HepG2 (cell line): ENCODE data around the gene UNC13D. TPM values are rescaled to one million over a fixed set of nuclear protein-coding genes. Genes with fewer than 3 reads are reported as not detected.

Experiments used
- ARHGAP35 ChIP-seq: sonication (generic); formaldehyde crosslinking; IDR thresholded peaks from 2 replicates; pipeline ENCODE4 v1.9.0; 2022; ENCODE audit warnings: mild to moderate bottlenecking, inconsistent platforms, moderate library complexity, missing genetic modification reagents, borderline replicate concordance
- CCDC6 ChIP-seq: sonication (generic); formaldehyde crosslinking; IDR thresholded peaks from 2 replicates; pipeline ENCODE4 v1.8.1; 2022; ENCODE audit warnings: mild to moderate bottlenecking, missing genetic modification reagents, moderate library complexity
- FOXK2 ChIP-seq: fragments of 450-650 bp; IDR thresholded peaks from 2 replicates; pipeline ENCODE4 v1.6.1; 2016
- IKZF1 ChIP-seq: fragments of 450-650 bp; IDR thresholded peaks from 2 replicates; pipeline ENCODE4 v1.7.1; 2016
- ISL2 ChIP-seq: sonication (generic); formaldehyde crosslinking; IDR thresholded peaks from 2 replicates; pipeline ENCODE4 v1.5.0; 2020; ENCODE audit warnings: missing genetic modification reagents
- JARID2 ChIP-seq: sonication (generic); formaldehyde crosslinking; IDR thresholded peaks from 2 replicates; pipeline ENCODE4 v1.8.1; 2023; ENCODE audit warnings: missing genetic modification reagents, inconsistent platforms; ENCODE audit not compliant: insufficient replicate concordance
- NCOR1 ChIP-seq: fragments of 200-600 bp; sonication (generic); IDR thresholded peaks from 2 replicates; pipeline ENCODE4 v1.7.0; 2017; ENCODE audit warnings: antibody characterized with exemption, low read length, borderline replicate concordance
- ONECUT2 ChIP-seq: sonication (generic); formaldehyde crosslinking; IDR thresholded peaks from 2 replicates; pipeline ENCODE4 v1.4.0; 2020; ENCODE audit warnings: missing genetic modification reagents
- PTBP1 ChIP-seq: fragments of 200-400 bp; formaldehyde crosslinking; IDR thresholded peaks from 2 replicates; pipeline ENCODE4 v1.6.1; 2018; ENCODE audit warnings: low read length, low read depth; ENCODE audit not compliant: poor library complexity, severe bottlenecking
- TAF15 ChIP-seq: fragments of 200-400 bp; formaldehyde crosslinking; IDR thresholded peaks from one replicate; pipeline ENCODE4 v1.6.1; 2018; ENCODE audit warnings: mild to moderate bottlenecking, low read depth, low read length; ENCODE audit not compliant: poor library complexity, severe bottlenecking
- ZC3H13 ChIP-seq: sonication (generic); formaldehyde crosslinking; IDR thresholded peaks from 2 replicates; pipeline ENCODE4 v1.8.1; 2023; ENCODE audit warnings: mild to moderate bottlenecking, missing genetic modification reagents, moderate library complexity
- ZFP62 ChIP-seq: sonication (generic); formaldehyde crosslinking; IDR thresholded peaks from 2 replicates; pipeline ENCODE4 v1.4.0; 2020; ENCODE audit warnings: missing genetic modification reagents
- ZFP82 ChIP-seq: sonication (generic); formaldehyde crosslinking; IDR thresholded peaks from 2 replicates; pipeline ENCODE4 v1.5.1; 2020; ENCODE audit warnings: mild to moderate bottlenecking, missing genetic modification reagents, borderline replicate concordance
- ZMAT3 ChIP-seq: sonication (generic); formaldehyde crosslinking; conservative IDR thresholded peaks from 2 replicates; pipeline ENCODE4 v1.7.0; 2021; ENCODE audit warnings: missing genetic modification reagents
- ZNF12 ChIP-seq: sonication (generic); formaldehyde crosslinking; IDR thresholded peaks from 2 replicates; pipeline ENCODE4 v1.5.0; 2020; ENCODE audit warnings: missing genetic modification reagents
- ZNF335 ChIP-seq: sonication (generic); formaldehyde crosslinking; IDR thresholded peaks from 2 replicates; pipeline ENCODE4 v1.4.0; 2020; ENCODE audit warnings: missing genetic modification reagents
- ZNF382 ChIP-seq: sonication (generic); formaldehyde crosslinking; IDR thresholded peaks from 2 replicates; pipeline ENCODE4 v1.5.0; 2020; ENCODE audit warnings: missing genetic modification reagents, mild to moderate bottlenecking, borderline replicate concordance
- ZNF841 ChIP-seq: sonication (generic); formaldehyde crosslinking; IDR thresholded peaks from 2 replicates; pipeline ENCODE4 v1.8.1; 2023; ENCODE audit warnings: missing genetic modification reagents, borderline replicate concordance
- ZSCAN20 ChIP-seq: sonication (generic); formaldehyde crosslinking; IDR thresholded peaks from 2 replicates; pipeline ENCODE4 v1.4.0; 2020; ENCODE audit warnings: missing genetic modification reagents, mild to moderate bottlenecking, borderline replicate concordance
- polyA plus RNA-seq, 8 experiments: library from polyadenylated mRNA; depleted of rRNA in 3 of 8; stranded (reverse) in 7 of 8; unstranded in 1 of 8; fragments of >200 nt; fragmentation: Illumina TruSeq in 4 of 8; extraction: Trizol in 4 of 8; gene quantifications; 2 replicates each; pipeline versions ENCODE4 v1.2.1 to v1.2.3, GENCODE V29; 2011 to 2016; ENCODE audit warnings: low read depth in 4 of 8, missing spikeins in 1 of 8, mixed read lengths in 1 of 8; ENCODE audit not compliant: insufficient read depth in 1 of 8
- total RNA-seq, 5 experiments: library from RNA; depleted of rRNA; stranded (reverse); fragments of >200 nt; fragmentation: Illumina TruSeq; extraction: Trizol; gene quantifications; 2 replicates each; pipeline ENCODE4 v1.2.3, GENCODE V29; 2016; ENCODE audit warnings: low read depth in 1 of 5
- TF ChIP-seq, protein P1 (sequence below): sonication (generic); formaldehyde crosslinking; IDR thresholded peaks from 2 replicates; pipeline ENCODE4 v1.4.0; 2020; ENCODE audit warnings: missing genetic modification reagents, borderline replicate concordance
- TF ChIP-seq, protein P2 (sequence below): sonication (generic); formaldehyde crosslinking; IDR thresholded peaks from 2 replicates; pipeline ENCODE4 v1.8.0; 2022; ENCODE audit warnings: mild to moderate bottlenecking, missing genetic modification reagents; ENCODE audit not compliant: insufficient replicate concordance
- TF ChIP-seq, protein P3 (sequence below): sonication (generic); formaldehyde crosslinking; IDR thresholded peaks from 2 replicates; pipeline ENCODE4 v1.8.1; 2023; ENCODE audit warnings: mild to moderate bottlenecking, moderate library complexity, missing genetic modification reagents
- TF ChIP-seq, protein P4 (sequence below): sonication (generic); formaldehyde crosslinking; IDR thresholded peaks from 2 replicates; pipeline ENCODE4 v1.8.0; 2022; ENCODE audit warnings: missing genetic modification reagents, low read depth, mild to moderate bottlenecking, borderline replicate concordance
- TF ChIP-seq, protein P5 (sequence below): IDR thresholded peaks from 2 replicates; pipeline ENCODE4 v1.6.1; 2016; ENCODE audit warnings: low read depth, borderline replicate concordance

UNC13D gene
- total and polyA plus RNA-seq, 2 of the 13 experiments (the other 11 are each of a cell fraction or from before 2014, with no cell fraction given) = 29.7 to 42.7 TPM

DNA sequence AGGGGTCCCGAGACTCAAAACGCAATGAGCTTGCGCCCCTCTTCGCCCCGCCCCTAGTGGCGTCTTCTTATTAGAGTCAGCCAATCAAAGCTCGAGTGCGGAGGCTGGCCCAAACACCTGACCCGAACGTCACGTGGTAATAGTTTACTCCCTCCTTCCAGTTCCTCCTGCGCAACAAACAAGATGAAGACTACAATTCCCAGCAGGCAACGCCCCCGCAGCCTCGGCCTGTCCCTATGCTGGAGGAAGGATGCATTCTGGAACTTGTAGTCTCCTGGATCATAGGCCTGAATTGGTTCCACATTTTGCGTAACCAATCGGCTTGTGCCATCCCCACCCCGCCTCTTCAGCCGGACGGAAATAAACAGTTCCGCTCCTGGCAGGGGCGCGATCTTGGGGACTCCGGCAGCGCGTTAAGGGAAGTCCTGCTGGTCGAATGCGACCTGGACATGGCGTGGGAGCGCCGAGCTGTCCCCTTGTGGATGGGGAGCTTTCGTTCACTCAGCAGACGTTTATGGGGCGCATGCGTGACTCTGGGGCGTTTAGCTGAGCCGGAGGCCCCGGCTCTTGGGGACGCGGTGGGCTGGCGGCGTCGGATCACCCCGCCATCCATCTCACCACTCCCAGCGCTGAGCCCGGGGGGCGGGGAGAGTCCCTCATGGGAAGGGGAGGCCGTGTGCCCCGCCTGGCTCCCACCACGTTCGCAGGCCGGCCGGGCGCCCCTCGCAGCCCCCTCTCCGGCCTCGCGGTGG, 11.3 kb upstream of the UNC13D start, which contains the start of gene WBP2 (continued):
- TF ChIP-seq, protein P1, sequence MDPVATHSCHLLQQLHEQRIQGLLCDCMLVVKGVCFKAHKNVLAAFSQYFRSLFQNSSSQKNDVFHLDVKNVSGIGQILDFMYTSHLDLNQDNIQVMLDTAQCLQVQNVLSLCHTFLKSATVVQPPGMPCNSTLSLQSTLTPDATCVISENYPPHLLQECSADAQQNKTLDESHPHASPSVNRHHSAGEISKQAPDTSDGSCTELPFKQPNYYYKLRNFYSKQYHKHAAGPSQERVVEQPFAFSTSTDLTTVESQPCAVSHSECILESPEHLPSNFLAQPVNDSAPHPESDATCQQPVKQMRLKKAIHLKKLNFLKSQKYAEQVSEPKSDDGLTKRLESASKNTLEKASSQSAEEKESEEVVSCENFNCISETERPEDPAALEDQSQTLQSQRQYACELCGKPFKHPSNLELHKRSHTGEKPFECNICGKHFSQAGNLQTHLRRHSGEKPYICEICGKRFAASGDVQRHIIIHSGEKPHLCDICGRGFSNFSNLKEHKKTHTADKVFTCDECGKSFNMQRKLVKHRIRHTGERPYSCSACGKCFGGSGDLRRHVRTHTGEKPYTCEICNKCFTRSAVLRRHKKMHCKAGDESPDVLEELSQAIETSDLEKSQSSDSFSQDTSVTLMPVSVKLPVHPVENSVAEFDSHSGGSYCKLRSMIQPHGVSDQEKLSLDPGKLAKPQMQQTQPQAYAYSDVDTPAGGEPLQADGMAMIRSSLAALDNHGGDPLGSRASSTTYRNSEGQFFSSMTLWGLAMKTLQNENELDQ = no peak
- TF ChIP-seq ZNF382 (no peak), ZNF841 (CRISPR knock-in tag) (no peak), FOXK2 (peak; percentile 78), ZNF12 (CRISPR knock-in tag) (no peak), ZMAT3 (CRISPR knock-in tag) (peak; percentile 85; the same call in 1 of the 2 replicates), ZC3H13 (CRISPR knock-in tag) (no peak), TAF15 (peak; percentile 33), ZSCAN20 (CRISPR knock-in tag) (peak; percentile 80; the same call in 1 of the 2 replicates), CCDC6 (CRISPR knock-in tag) (no peak), IKZF1 (no peak), PTBP1 (no peak), JARID2 (CRISPR knock-in tag) (peak; percentile 76), NCOR1 (no peak; the same call in 1 of the 2 replicates), ZFP82 (CRISPR knock-in tag) (peak; percentile 78; the same call in 1 of the 2 replicates), ISL2 (CRISPR knock-in tag) (peak; percentile 14), ZNF335 (CRISPR knock-in tag) (peak; percentile 93), ARHGAP35 (CRISPR knock-in tag) (peak; percentile 84; the same call in 1 of the 2 replicates), ZFP62 (CRISPR knock-in tag) (peak; percentile 98; the same call in 1 of the 2 replicates), ONECUT2 (CRISPR knock-in tag) (no peak)
- TF ChIP-seq, protein P2, sequence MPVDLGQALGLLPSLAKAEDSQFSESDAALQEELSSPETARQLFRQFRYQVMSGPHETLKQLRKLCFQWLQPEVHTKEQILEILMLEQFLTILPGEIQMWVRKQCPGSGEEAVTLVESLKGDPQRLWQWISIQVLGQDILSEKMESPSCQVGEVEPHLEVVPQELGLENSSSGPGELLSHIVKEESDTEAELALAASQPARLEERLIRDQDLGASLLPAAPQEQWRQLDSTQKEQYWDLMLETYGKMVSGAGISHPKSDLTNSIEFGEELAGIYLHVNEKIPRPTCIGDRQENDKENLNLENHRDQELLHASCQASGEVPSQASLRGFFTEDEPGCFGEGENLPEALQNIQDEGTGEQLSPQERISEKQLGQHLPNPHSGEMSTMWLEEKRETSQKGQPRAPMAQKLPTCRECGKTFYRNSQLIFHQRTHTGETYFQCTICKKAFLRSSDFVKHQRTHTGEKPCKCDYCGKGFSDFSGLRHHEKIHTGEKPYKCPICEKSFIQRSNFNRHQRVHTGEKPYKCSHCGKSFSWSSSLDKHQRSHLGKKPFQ (CRISPR knock-in tag) = peak; percentile 94
- TF ChIP-seq, protein P3, sequence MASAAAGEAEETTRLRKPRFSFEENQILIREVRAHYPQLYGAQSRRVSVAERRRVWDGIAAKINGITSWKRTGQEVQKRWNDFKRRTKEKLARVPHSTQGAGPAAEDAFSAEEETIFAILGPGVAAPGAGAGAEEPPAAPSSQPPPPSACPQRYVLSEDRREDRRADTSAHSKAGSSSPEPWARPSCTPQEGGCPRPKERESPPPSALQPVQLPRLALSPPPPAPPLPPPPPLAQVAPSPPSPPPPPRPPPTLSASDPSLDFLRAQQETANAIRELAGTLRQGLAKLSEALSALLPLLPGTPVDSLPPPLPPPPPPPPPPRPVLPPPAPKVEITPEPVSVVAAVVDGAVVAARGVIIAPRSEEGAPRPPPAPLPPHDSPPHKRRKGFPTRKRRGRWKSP (CRISPR knock-in tag) = peak; percentile 65
- TF ChIP-seq, protein P4, sequence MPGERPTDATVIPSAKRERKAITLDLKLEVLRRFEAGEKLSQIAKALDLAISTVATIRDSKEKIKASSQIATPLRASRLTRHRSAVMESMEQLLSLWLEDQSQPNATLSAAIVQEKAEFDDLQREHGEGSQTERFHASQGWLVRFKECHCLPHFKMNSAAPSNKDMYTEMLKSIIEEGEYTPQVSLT (CRISPR knock-in tag) = no peak
- TF ChIP-seq, protein P5, sequence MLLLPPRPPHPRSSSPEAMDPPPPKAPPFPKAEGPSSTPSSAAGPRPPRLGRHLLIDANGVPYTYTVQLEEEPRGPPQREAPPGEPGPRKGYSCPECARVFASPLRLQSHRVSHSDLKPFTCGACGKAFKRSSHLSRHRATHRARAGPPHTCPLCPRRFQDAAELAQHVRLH (CRISPR knock-in tag) = peak; percentile 77; the same call in 1 of the 2 replicates
